Astrocyte (in vitro differentiated cells and primary cell): ENCODE measurements around the gene EPN2. TPM values are rescaled to one million over a fixed set of nuclear protein-coding genes. Genes with fewer than 3 reads are reported as not detected.
A peak's percentile ranks its signal among the peaks of the same experiment; 100 is the strongest.

ENCODE experiments used
- DNase-seq: peaks from one replicate; pipeline ENCODE4 v3.0.0-alpha.2; 2010; ENCODE audit warnings: low read depth
- FAIRE-seq: peaks from 2 replicates; lab custom pipeline; 2011; peaks lifted over from hg19 to GRCh38; lab: Jason Lieb, UNC
- H2AFZ ChIP-seq: 2 replicates; pipeline ENCODE4 v1.6.0; 2012; ENCODE audit warnings: low read depth, low read length, inconsistent platforms
- H3K27ac ChIP-seq: 2 replicates; pipeline ENCODE4 v1.5.1; 2011; ENCODE audit warnings: low read depth, low read length, inconsistent platforms
- H3K27me3 ChIP-seq: 2 replicates; pipeline ENCODE4 v1.6.0; 2011; ENCODE audit warnings: low read length, inconsistent platforms; ENCODE audit not compliant: insufficient read depth
- H3K36me3 ChIP-seq: 2 replicates; pipeline ENCODE4 v1.5.1; 2011; ENCODE audit warnings: low read length, inconsistent platforms; ENCODE audit not compliant: insufficient read depth
- H3K4me1 ChIP-seq: 2 replicates; pipeline ENCODE4 v1.5.1; 2011; ENCODE audit warnings: low read length, inconsistent platforms; ENCODE audit not compliant: insufficient read depth
- H3K4me2 ChIP-seq: 2 replicates; pipeline ENCODE4 v1.6.0; 2012; ENCODE audit warnings: low read length, inconsistent platforms
- H3K4me3 ChIP-seq: 2 replicates; pipeline ENCODE4 v1.5.1; 2011; ENCODE audit warnings: low read depth, mild to moderate bottlenecking, low read length, inconsistent platforms; ENCODE audit not compliant: insufficient read depth
- H3K79me2 ChIP-seq: 2 replicates; pipeline ENCODE4 v1.6.0; 2012; ENCODE audit warnings: mild to moderate bottlenecking, low read length, inconsistent platforms; ENCODE audit not compliant: insufficient read depth
- H3K9ac ChIP-seq: 2 replicates; pipeline ENCODE4 v1.6.0; 2012; ENCODE audit warnings: mild to moderate bottlenecking, low read length, inconsistent platforms
- H3K9me3 ChIP-seq: 2 replicates; pipeline ENCODE4 v1.5.1; 2012; ENCODE audit warnings: low read depth, mild to moderate bottlenecking, low read length, inconsistent platforms; ENCODE audit not compliant: insufficient read depth
- H4K20me1 ChIP-seq: 2 replicates; pipeline ENCODE4 v1.6.0; 2012; ENCODE audit warnings: low read length, inconsistent platforms; ENCODE audit not compliant: insufficient read depth
- H3K27ac Mint-ChIP-seq: one replicate; pipeline ENCODE4 v1.8.0; 2021; ENCODE audit warnings: mild to moderate bottlenecking, mixed read lengths; ENCODE audit not compliant: unreplicated experiment
- H3K27me3 Mint-ChIP-seq: one replicate; pipeline ENCODE4 v1.8.0; 2021; ENCODE audit warnings: low read depth, mixed read lengths; ENCODE audit not compliant: unreplicated experiment
- H3K36me3 Mint-ChIP-seq: one replicate; pipeline ENCODE4 v1.8.0; 2021; ENCODE audit warnings: low read depth, mixed read lengths; ENCODE audit not compliant: unreplicated experiment
- H3K4me1 Mint-ChIP-seq: one replicate; pipeline ENCODE4 v1.8.0; 2021; ENCODE audit warnings: low read depth, mixed read lengths; ENCODE audit not compliant: unreplicated experiment
- H3K4me3 Mint-ChIP-seq: one replicate; pipeline ENCODE4 v1.8.0; 2021; ENCODE audit warnings: mild to moderate bottlenecking, moderate library complexity, mixed read lengths; ENCODE audit not compliant: unreplicated experiment
- H3K9me3 Mint-ChIP-seq: one replicate; pipeline ENCODE4 v1.8.0; 2021; ENCODE audit warnings: mild to moderate bottlenecking, mixed read lengths; ENCODE audit not compliant: unreplicated experiment
- EZH2 ChIP-seq: IDR thresholded peaks from 2 replicates; pipeline ENCODE4 v1.6.1; 2012; ENCODE audit warnings: mild to moderate bottlenecking, low read length, inconsistent platforms; ENCODE audit not compliant: insufficient read depth
- total RNA-seq: library from RNA; stranded (reverse); gene quantifications from 2 replicates; pipeline ENCODE4 v1.2.1, GENCODE V29; 2021
- TF ChIP-seq, protein P1 (sequence below): IDR thresholded peaks from 2 replicates; pipeline ENCODE4 v1.5.1; 2011; ENCODE audit warnings: low read depth, mild to moderate bottlenecking, inconsistent platforms, low read length, moderate library complexity; ENCODE audit not compliant: insufficient read depth

The EPN2 gene
- total RNA-seq, 1 donor from 2014 or later, result 48.7 TPM

DNA sequence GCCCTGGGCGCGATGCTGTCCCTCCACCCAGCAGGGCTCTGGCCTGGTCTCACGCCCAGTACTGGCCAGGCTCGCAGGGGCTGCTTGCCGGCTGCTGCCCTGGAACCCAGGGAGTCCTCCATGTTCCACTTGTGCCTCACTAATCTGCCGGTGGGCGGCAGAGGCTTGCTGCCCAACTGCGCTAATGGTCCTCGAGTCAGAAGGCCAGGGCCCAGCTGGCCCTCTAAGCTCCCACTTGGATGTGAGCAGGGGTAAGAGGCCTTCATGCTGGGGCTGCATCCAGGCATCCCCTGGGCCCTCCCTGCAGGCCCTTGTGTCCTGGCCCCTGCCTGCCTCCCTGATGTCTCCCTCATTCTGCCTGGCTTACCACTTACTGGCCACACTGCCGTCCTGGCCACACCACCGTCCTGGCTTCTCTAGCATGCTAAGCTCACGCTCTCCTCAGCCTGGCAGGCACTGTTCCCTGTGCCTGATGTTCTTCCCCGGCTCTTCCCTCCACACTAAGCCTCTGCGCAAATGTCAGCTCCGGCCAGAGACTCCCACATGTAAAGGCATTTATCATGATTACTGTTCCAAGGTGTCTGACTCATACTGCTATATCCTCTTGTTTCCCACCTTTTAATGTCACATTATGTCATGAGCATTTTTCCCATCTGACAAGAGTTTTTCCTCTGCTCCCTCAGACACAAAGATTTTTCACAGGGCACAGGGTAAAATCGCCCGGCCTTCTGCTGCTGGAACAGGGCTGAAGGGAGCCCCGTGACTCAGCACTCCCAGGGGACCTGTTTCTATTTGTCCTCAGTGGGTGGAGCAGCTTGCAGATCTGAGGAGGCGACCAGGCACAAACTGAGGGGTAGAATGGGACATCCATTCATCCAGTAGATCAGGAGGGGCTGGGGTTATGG is 109.4 kb downstream of the EPN2 start:
- Histone ChIP-seq H3K9ac (peak overlapping the region; percentile 65), H3K4me3 (no peak overlapping the region), H4K20me1 (no peaks in the 10 kb centered on the region), H3K9me3 (no peaks in the 10 kb centered on the region), H3K27ac (peak overlapping the region; percentile 77), H3K4me1 (peaks cover 32% of the 10 kb centered on the region), H2AFZ (no peak overlapping the region), H3K79me2 (no peaks in the 10 kb centered on the region), H3K4me2 (peak overlapping the region; percentile 64), H3K27me3 (no peaks in the 10 kb centered on the region), H3K36me3 (no peaks in the 10 kb centered on the region)
- TF ChIP-seq, protein P1, sequence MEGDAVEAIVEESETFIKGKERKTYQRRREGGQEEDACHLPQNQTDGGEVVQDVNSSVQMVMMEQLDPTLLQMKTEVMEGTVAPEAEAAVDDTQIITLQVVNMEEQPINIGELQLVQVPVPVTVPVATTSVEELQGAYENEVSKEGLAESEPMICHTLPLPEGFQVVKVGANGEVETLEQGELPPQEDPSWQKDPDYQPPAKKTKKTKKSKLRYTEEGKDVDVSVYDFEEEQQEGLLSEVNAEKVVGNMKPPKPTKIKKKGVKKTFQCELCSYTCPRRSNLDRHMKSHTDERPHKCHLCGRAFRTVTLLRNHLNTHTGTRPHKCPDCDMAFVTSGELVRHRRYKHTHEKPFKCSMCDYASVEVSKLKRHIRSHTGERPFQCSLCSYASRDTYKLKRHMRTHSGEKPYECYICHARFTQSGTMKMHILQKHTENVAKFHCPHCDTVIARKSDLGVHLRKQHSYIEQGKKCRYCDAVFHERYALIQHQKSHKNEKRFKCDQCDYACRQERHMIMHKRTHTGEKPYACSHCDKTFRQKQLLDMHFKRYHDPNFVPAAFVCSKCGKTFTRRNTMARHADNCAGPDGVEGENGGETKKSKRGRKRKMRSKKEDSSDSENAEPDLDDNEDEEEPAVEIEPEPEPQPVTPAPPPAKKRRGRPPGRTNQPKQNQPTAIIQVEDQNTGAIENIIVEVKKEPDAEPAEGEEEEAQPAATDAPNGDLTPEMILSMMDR, result no peak
- no peak for TF ChIP-seq EZH2
- Mint-ChIP-seq H3K36me3 (peaks cover 2% of the 10 kb centered on the region), H3K27ac (peak overlapping the region; percentile 67), H3K4me1 (peaks cover 17% of the 10 kb centered on the region), H3K27me3 (no peaks in the 10 kb centered on the region), H3K9me3 (no peaks in the 10 kb centered on the region), H3K4me3 (peak overlapping the region; percentile 4)
- FAIRE-seq (peak; percentile 95), DNase-seq (peak; percentile 94)

DNA sequence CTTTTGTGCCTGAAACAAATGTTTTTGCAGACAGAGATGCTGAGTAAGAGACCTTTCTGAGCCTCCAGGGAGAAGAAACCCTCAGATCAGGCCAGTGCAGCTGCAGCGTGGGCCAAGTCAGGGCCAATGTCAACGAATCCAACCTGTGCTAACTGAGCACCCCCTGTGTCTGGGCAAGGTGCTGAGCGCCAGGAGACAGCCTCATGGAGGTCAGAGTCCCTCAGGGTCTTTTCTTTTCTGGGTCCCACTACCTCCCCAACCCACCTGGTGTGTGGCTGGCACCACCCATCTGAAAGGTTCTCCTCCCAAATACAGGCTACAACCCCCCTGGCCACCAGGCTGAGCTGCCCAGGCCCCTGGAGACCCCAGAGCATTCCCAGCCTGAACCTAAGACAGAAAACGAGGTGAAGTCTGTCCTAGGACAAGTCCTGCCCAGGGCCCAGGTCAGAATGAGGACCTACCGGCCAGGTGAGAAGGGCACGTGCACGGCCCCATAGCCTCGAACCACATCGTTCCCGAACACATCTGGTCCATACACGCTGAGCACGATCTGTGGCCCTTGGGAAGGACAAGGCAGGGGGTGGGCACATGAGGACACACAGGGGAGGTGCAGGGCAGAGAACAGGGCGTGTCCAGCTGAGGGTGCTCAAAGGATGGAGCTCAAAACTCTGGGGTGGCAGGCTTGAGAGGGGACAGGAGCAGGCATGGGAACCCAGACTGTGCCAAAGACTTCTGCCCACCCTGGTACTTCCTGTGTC is 110.3 kb downstream of the EPN2 start:
- H3K4me1 Mint-ChIP-seq, result peaks cover 9% of the 10 kb centered on the region
- Histone ChIP-seq H2AFZ (no peak overlapping the region), H3K4me2 (peak overlapping the region; percentile 64), H3K9ac (peak overlapping the region; percentile 65), H4K20me1 (no peaks in the 10 kb centered on the region), H3K27ac (peak overlapping the region; percentile 77), H3K4me1 (peaks cover 25% of the 10 kb centered on the region), H3K9me3 (no peaks in the 10 kb centered on the region), H3K36me3 (no peaks in the 10 kb centered on the region), H3K79me2 (no peaks in the 10 kb centered on the region), H3K27me3 (no peaks in the 10 kb centered on the region), H3K4me3 (no peak overlapping the region)
- DNase-seq (no peak), FAIRE-seq (no peak)
- peaks cover 2% of the 10 kb centered on the region for H3K36me3 Mint-ChIP-seq
- no peaks in the 10 kb centered on the region for H3K9me3 Mint-ChIP-seq
- no peak for TF ChIP-seq EZH2
- no peaks in the 10 kb centered on the region for H3K27me3 Mint-ChIP-seq
- peak overlapping the region; percentile 67 for H3K27ac Mint-ChIP-seq
- H3K4me3 Mint-ChIP-seq, result peak overlapping the region; percentile 4

DNA sequence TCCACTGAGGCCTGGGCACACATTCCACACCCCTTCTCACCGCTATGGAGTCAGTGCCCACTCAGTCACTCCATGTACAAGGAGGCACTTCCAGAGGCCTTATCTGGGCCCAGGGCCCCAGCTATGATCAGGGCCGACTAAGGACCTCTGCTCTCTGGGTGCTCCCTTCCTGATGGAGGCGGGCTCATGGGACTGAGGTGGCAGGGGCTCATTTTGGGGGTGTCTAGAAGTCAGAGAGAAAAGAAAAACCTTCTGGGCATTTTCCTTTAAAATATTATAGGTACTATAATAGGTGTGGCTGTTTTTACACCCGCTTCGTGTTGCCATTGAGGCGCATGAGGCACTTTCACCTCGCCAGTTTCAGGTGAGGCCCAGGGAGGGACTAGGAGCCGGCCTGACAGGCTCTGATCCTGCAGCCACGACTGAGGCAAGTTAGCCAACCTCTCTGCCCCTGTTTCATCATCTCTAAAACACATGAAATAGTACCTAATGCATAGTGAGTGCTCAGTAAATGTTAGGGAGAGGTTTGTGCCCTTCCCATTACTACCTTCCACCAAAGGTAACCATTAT is 111.0 kb downstream of the EPN2 start:
- no peaks in the 10 kb centered on the region for H3K36me3 ChIP-seq
- peaks cover 2% of the 10 kb centered on the region for H3K36me3 Mint-ChIP-seq
- TF ChIP-seq EZH2, result no peak
- TF ChIP-seq, protein P1, result no peak
- H3K4me3 Mint-ChIP-seq, result no peak overlapping the region
- H3K9me3 Mint-ChIP-seq, result no peaks in the 10 kb centered on the region
- no peak overlapping the region for H2AFZ ChIP-seq
- H3K27ac ChIP-seq, result no peak overlapping the region
- no peaks in the 10 kb centered on the region for H3K9me3 ChIP-seq
- no peak overlapping the region for H3K4me3 ChIP-seq
- no peak overlapping the region for H3K4me2 ChIP-seq
- no peaks in the 10 kb centered on the region for H3K79me2 ChIP-seq
- H3K9ac ChIP-seq, result no peak overlapping the region
- no peaks in the 10 kb centered on the region for H4K20me1 ChIP-seq
- H3K4me1 Mint-ChIP-seq, result peaks cover 9% of the 10 kb centered on the region
- no peaks in the 10 kb centered on the region for H3K27me3 ChIP-seq
- peaks cover 25% of the 10 kb centered on the region for H3K4me1 ChIP-seq
- no peaks in the 10 kb centered on the region for H3K27me3 Mint-ChIP-seq
- no peak for DNase-seq
- no peak for FAIRE-seq
- no peak overlapping the region for H3K27ac Mint-ChIP-seq
